Cardiac fibroblast (primary cell): ENCODE measurements around the gene GRM5.

Experiments used
- DNase-seq, 2 donors: peaks; one replicate each; pipeline versions ENCODE4 v3.0.0 to v3.0.0-alpha.2; 2010; ENCODE audit warnings: low read depth in 2 of 2
- H3K4me3 ChIP-seq, 2 donors: replicated peaks in 1 of 2; 1 replicate in 1 of 2; 2 replicates in 1 of 2; pipeline ENCODE4 v1.5.1; 2011; ENCODE audit warnings: low read depth in 2 of 2, low read length in 2 of 2, mild to moderate bottlenecking in 2 of 2, moderate library complexity in 1 of 2
- TF ChIP-seq, protein P1 (sequence below): IDR thresholded peaks from one replicate; pipeline ENCODE4 v1.5.1; 2011; ENCODE audit warnings: low read depth, mild to moderate bottlenecking, low read length, inconsistent platforms

The GRM5 gene

DNA sequence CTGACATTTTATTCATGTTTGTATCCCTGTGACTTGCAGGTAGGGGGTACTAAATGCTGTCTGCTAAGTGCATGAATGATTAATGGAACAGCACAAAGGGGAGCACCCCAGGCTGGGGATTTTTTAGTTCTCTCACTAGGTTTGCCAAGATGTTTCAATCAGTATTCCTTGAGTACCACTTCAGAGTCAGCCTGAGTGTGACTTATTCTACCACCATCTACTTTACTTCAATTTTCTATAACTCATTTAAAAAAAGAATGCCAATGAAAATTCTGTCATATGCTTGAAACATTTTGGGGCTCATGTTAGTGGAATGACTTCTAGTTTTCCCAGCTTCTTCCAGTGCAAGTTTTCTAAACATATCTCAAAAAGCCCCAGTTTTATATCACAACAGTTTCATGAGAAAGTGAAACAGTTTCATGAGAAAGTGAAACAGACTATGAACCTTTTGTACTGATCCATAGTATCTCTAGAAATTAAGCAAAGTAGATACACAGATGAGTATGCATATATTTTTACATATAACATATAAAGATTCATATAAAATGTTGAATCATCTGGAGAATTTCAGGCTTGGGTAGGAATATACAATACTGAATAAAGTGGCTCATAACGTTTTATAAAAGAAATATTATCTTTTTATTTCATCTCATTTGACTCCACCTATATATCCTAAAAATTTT is 252.4 kb downstream of the GRM5 start:
- DNase-seq: no peak
- TF ChIP-seq, protein P1, sequence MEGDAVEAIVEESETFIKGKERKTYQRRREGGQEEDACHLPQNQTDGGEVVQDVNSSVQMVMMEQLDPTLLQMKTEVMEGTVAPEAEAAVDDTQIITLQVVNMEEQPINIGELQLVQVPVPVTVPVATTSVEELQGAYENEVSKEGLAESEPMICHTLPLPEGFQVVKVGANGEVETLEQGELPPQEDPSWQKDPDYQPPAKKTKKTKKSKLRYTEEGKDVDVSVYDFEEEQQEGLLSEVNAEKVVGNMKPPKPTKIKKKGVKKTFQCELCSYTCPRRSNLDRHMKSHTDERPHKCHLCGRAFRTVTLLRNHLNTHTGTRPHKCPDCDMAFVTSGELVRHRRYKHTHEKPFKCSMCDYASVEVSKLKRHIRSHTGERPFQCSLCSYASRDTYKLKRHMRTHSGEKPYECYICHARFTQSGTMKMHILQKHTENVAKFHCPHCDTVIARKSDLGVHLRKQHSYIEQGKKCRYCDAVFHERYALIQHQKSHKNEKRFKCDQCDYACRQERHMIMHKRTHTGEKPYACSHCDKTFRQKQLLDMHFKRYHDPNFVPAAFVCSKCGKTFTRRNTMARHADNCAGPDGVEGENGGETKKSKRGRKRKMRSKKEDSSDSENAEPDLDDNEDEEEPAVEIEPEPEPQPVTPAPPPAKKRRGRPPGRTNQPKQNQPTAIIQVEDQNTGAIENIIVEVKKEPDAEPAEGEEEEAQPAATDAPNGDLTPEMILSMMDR: no peak
- H3K4me3 ChIP-seq: no peak overlapping the region

DNA sequence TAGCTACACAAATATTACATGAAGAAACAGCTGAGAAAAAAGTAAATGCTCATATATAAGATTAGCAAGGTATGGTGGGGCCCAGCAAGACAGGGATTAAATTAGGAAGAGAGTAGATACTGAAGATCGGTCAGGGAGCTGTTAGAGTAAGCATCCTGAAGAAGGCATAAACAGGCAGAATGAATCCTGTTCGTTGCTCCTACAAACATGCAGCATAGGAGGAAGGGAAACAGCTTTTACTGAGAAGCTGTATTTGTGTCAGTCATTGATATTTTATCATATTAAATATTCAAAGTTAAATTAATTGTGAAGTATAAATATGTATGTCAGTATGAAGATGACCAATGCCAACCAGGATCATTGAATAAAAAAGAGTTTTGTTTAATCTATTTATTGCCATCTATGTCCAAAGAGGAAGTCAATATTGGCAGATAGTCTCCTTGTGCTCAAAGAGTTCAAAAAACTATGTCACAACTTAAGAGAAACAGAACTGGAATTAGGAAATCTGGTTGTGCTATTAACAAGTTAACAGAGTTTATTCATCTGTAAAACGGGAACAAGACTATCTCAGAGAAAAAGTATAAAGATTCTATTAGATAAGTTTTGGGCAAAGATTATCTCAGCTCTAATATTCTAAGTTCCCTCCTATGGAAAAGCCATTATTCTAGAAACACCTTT is 255.2 kb downstream of the GRM5 start:
- no peak for DNase-seq
- no peak overlapping the region for H3K4me3 ChIP-seq
- TF ChIP-seq, protein P1: no peak

DNA sequence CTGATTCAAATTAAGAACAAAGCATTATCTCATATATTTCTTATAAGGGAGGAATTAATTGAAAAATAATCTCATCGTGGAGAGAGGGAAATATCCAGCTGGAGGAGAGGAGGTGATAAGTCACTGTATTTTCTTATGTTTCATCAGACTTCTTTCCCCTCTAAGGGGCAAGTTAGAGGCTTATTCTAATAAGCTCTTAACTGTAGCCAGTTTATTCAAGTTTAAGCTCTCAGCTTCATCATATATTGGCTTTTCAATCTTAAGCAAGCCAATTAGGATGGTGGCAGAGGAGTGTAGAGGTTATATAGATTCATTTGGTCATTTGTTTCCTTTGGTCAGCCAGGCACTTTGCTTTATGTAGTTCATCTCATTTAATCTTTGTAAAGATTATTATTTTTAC is 256.7 kb downstream of the GRM5 start:
- TF ChIP-seq, protein P1: no peak
- DNase-seq: no peak

DNA sequence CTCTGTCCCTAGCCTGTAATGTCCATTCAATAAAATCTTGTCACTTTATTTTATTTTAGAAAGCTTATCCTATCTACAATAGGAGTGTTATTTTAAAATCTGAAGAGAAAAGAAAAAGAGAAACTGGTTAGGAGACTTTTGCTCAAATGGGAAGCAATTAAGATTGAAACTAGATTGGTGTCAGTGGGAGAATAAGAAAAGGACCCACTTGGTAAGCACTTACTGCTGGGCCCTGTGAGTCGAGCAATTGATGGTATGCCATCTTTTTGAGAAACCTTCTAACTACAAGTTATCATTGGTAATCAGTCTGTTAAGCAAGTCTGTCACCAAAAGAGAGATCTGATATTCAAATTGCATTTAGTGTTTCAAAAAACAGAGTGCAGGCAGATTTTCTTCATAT is 258.4 kb downstream of the GRM5 start:
- DNase-seq: no peak
- TF ChIP-seq, protein P1: no peak
- no peak overlapping the region for H3K4me3 ChIP-seq

More for the DNA sequence above, 256.7 kb downstream of the GRM5 start:
- H3K4me3 ChIP-seq: no peak overlapping the region

GRCh38 chr11:88806410-88806809 is 259.4 kb downstream of the GRM5 start:
- TF ChIP-seq, protein P1: no peak
- no peak for DNase-seq
- no peak overlapping the region for H3K4me3 ChIP-seq

- H3K4me3 ChIP-seq: no peak overlapping the region
- DNase-seq: no peak
- TF ChIP-seq, protein P1: no peak
These were observed 264.2 kb downstream of the GRM5 start for GRCh38 chr11:88801484-88802123.
